ENCODE measurements around the gene TDRD10. TPM values are rescaled to one million over a fixed set of nuclear protein-coding genes. Genes with fewer than 3 reads are reported as not detected.

TDRD10 gene
- total RNA-seq, 6 donors from 2014 or later, result 6.2 to 47.1 (median 12.6) TPM

- Histone ChIP-seq H3K4me3 (no peak overlapping the region), H3K36me3 (peaks cover 76 to 99% (median 95%) of the 10 kb centered on the region in 4 donors), H3K4me1 (no peaks in the 10 kb centered on the region), H3K9me3 (no peaks in the 10 kb centered on the region), H3K27ac (no peak overlapping the region), H3K27me3 (no peaks in the 10 kb centered on the region)
- TF ChIP-seq, protein P1, sequence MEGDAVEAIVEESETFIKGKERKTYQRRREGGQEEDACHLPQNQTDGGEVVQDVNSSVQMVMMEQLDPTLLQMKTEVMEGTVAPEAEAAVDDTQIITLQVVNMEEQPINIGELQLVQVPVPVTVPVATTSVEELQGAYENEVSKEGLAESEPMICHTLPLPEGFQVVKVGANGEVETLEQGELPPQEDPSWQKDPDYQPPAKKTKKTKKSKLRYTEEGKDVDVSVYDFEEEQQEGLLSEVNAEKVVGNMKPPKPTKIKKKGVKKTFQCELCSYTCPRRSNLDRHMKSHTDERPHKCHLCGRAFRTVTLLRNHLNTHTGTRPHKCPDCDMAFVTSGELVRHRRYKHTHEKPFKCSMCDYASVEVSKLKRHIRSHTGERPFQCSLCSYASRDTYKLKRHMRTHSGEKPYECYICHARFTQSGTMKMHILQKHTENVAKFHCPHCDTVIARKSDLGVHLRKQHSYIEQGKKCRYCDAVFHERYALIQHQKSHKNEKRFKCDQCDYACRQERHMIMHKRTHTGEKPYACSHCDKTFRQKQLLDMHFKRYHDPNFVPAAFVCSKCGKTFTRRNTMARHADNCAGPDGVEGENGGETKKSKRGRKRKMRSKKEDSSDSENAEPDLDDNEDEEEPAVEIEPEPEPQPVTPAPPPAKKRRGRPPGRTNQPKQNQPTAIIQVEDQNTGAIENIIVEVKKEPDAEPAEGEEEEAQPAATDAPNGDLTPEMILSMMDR (IDR thresholded peaks at IDR 0.05), result no peak
- TF ChIP-seq POLR2AphosphoS5 (IDR thresholded peaks at IDR 0.05) (no peak), POLR2A (IDR thresholded peaks at IDR 0.05) (no peak), EP300 (IDR thresholded peaks at IDR 0.05) (no peak)
- ATAC-seq (ENCODE audit: low FRiP score in 2 of 2), result no peak
- DNase-seq, result no peak
These were observed 91.4 kb downstream of the TDRD10 start for GRCh38 chr1:154593390-154593789.

GRCh38 chr1:154594811-154595210, 92.8 kb downstream of the TDRD10 start:
- H3K4me3 ChIP-seq, result no peak overlapping the region
- no peak for ATAC-seq (ENCODE audit: low FRiP score in 2 of 2)
- no peaks in the 10 kb centered on the region for H3K27me3 ChIP-seq
- no peak overlapping the region for H3K27ac ChIP-seq
- 88% methylated on average over 7 of the region's 7 CpGs for WGBS, 2 donors
- no peak for DNase-seq
- TF ChIP-seq, protein P1 (IDR thresholded peaks at IDR 0.05), result no peak
- no peak for TF ChIP-seq POLR2AphosphoS5 (IDR thresholded peaks at IDR 0.05)
- TF ChIP-seq EP300 (IDR thresholded peaks at IDR 0.05), result no peak
- TF ChIP-seq POLR2A (IDR thresholded peaks at IDR 0.05), result no peak
- H3K36me3 ChIP-seq, result peaks cover 62 to 99% (median 90%) of the 10 kb centered on the region in 4 donors
- peaks cover 1 to 10% (median 6%) of the 10 kb centered on the region in 4 donors for H3K4me1 ChIP-seq
- H3K9me3 ChIP-seq, result no peaks in the 10 kb centered on the region

GRCh38 chr1:154595621-154596020, 93.6 kb downstream of the TDRD10 start:
- 93 to 100% methylated on average over 1 of the region's 1 CpG for WGBS, 2 donors
- Histone ChIP-seq H3K4me1 (peaks cover 7 to 18% (median 10%) of the 10 kb centered on the region in 4 donors), H3K36me3 (peaks cover 56 to 99% (median 88%) of the 10 kb centered on the region in 4 donors), H3K4me3 (no peak overlapping the region), H3K9me3 (no peaks in the 10 kb centered on the region), H3K27me3 (no peaks in the 10 kb centered on the region), H3K27ac (no peak overlapping the region)
- TF ChIP-seq, protein P1 (IDR thresholded peaks at IDR 0.05), result no peak
- TF ChIP-seq POLR2A (IDR thresholded peaks at IDR 0.05), result no peak
- no peak for TF ChIP-seq EP300 (IDR thresholded peaks at IDR 0.05)
- TF ChIP-seq POLR2AphosphoS5 (IDR thresholded peaks at IDR 0.05), result no peak
- no peak for ATAC-seq (ENCODE audit: low FRiP score in 2 of 2)
- DNase-seq, result no peak

Other genes with a start within 250 kb of the TDRD10 start
- 10 to 100 TPM; 48.6 to 98.8 (median 79.7) TPM for gene HAX1, start 229.6 kb upstream of the TDRD10 start, total RNA-seq
- gene AQP10, start 181.1 kb upstream of the TDRD10 start, total RNA-seq, result 1 to 10 TPM in 2 of 6 donors, under 1 TPM in 4; 0.15 to 2.1 (median 0.45) TPM
- gene ATP8B2, start 176.7 kb upstream of the TDRD10 start, total RNA-seq, result 10 to 100 TPM; 20.2 to 45.1 (median 37.4) TPM
- 100 to 1,000 TPM in 3 of 6 donors, 10 to 100 TPM in 3; 59.6 to 126 (median 97.5) TPM for gene IL6R, start 96.9 kb upstream of the TDRD10 start, total RNA-seq
- 10 to 100 TPM; 25.8 to 55.4 (median 29.5) TPM for gene SHE, start 193 bp downstream of the TDRD10 start, total RNA-seq
- gene UBE2Q1, start 56.4 kb downstream of the TDRD10 start, total RNA-seq, result 10 to 100 TPM; 19.9 to 90.9 (median 36.4) TPM
- under 1 TPM in 1 of 6 donors, not detected in 5; 0.15 TPM for gene CHRNB2, start 65.6 kb downstream of the TDRD10 start, total RNA-seq
- gene ADAR, start 106.0 kb downstream of the TDRD10 start, total RNA-seq, result 100 to 1,000 TPM; 113 to 226 (median 156) TPM